BLaER1 treated with 17β-estradiol and CSF1 and Interleukin-3, amounts not matched to agents 10 nM and 100 nM (cell line): ENCODE data around the gene B3GNT9.

Experiments
- H3K27ac ChIP-seq, 11 experiments: shearing (Covaris generic); formaldehyde crosslinking; 2 replicates each; pipeline ENCODE4 v1.8.1; 2022
- H3K27me3 ChIP-seq, 11 experiments: shearing (Covaris generic); formaldehyde crosslinking; 2 replicates each; pipeline ENCODE4 v1.8.1; 2022
- H3K36me3 ChIP-seq, 11 experiments: shearing (Covaris generic); formaldehyde crosslinking; 2 replicates each; pipeline ENCODE4 v1.8.1; 2022
- H3K4me1 ChIP-seq, 10 experiments: shearing (Covaris generic); formaldehyde crosslinking; 2 replicates each; pipeline ENCODE4 v1.8.1; 2022
- H3K4me2 ChIP-seq, 11 experiments: shearing (Covaris generic); formaldehyde crosslinking; 2 replicates each; pipeline ENCODE4 v1.8.1; 2022
- H3K4me3 ChIP-seq, 10 experiments: shearing (Covaris generic); formaldehyde crosslinking; 2 replicates each; pipeline ENCODE4 v1.8.1; 2022
- H3K9ac ChIP-seq, 11 experiments: shearing (Covaris generic); formaldehyde crosslinking; 2 replicates each; pipeline ENCODE4 v1.8.1; 2022
- H3K9me3 ChIP-seq, 11 experiments: shearing (Covaris generic); formaldehyde crosslinking; replicated peaks in 1 of 11; 2 replicates each; pipeline ENCODE4 v1.8.1; 2022
- H4K20me1 ChIP-seq, 11 experiments: shearing (Covaris generic); formaldehyde crosslinking; 2 replicates each; pipeline ENCODE4 v1.8.1; 2022
- Cebpa-rat ChIP-seq, 11 experiments: shearing (Covaris generic); IDR thresholded peaks; 2 replicates each; pipeline ENCODE4 v1.8.1; 2022

Gene B3GNT9

GRCh38 chr16:67148221-67148620 lies 2.6 kb downstream of the B3GNT9 start:
- Histone ChIP-seq H3K4me2 (no peak overlapping the region), H3K27ac (no peak overlapping the region), H3K9ac (no peak overlapping the region), H3K27me3 (peaks cover 29 to 45% (median 41%) of the 10 kb centered on the region in 11 experiments), H4K20me1 (peaks cover 35 to 95% (median 58%) of the 10 kb centered on the region in 11 experiments), H3K4me1 (peaks cover 10 to 15% (median 14%) of the 10 kb centered on the region in 10 experiments; a peak in 19 of 20 replicates), H3K9me3 (peaks cover 0 to 12% (median 0%) of the 10 kb centered on the region in 11 experiments; a peak in 4 of 22 replicates), H3K36me3 (peaks cover 64 to 70% (median 68%) of the 10 kb centered on the region in 11 experiments), H3K4me3 (no peak overlapping the region)
- no peak for TF ChIP-seq Cebpa-rat (IDR thresholded peaks at IDR 0.05)

GRCh38 chr16:67147437-67148140 lies 3.2 kb downstream of the B3GNT9 start:
- TF ChIP-seq Cebpa-rat (IDR thresholded peaks at IDR 0.05) = no peak
- Histone ChIP-seq H3K4me1 (peaks cover 10 to 15% (median 14%) of the 10 kb centered on the region in 10 experiments; a peak in 19 of 20 replicates), H3K27me3 (peaks cover 29 to 40% (median 37%) of the 10 kb centered on the region in 11 experiments), H3K9ac (no peak overlapping the region), H4K20me1 (peaks cover 29 to 95% (median 53%) of the 10 kb centered on the region in 11 experiments), H3K9me3 (peaks cover 0 to 12% (median 0%) of the 10 kb centered on the region in 11 experiments; a peak in 4 of 22 replicates), H3K4me2 (no peak overlapping the region), H3K36me3 (peaks cover 70 to 77% (median 74%) of the 10 kb centered on the region in 11 experiments), H3K4me3 (no peak overlapping the region), H3K27ac (no peak overlapping the region)

GRCh38 chr16:67146523-67147357 lies 4.1 kb downstream of the B3GNT9 start:
- Histone ChIP-seq H3K4me3 (no peak overlapping the region), H4K20me1 (peaks cover 26 to 95% (median 55%) of the 10 kb centered on the region in 11 experiments), H3K9ac (no peak overlapping the region), H3K27ac (no peak overlapping the region), H3K4me1 (peaks cover 10 to 15% (median 14%) of the 10 kb centered on the region in 10 experiments; a peak in 19 of 20 replicates), H3K27me3 (peaks cover 25 to 32% (median 29%) of the 10 kb centered on the region in 11 experiments), H3K9me3 (peaks cover 0 to 12% (median 0%) of the 10 kb centered on the region in 11 experiments; a peak in 4 of 22 replicates), H3K4me2 (no peak overlapping the region), H3K36me3 (peaks cover 79 to 85% (median 83%) of the 10 kb centered on the region in 11 experiments)
- no peak for TF ChIP-seq Cebpa-rat (IDR thresholded peaks at IDR 0.05)

DNA sequence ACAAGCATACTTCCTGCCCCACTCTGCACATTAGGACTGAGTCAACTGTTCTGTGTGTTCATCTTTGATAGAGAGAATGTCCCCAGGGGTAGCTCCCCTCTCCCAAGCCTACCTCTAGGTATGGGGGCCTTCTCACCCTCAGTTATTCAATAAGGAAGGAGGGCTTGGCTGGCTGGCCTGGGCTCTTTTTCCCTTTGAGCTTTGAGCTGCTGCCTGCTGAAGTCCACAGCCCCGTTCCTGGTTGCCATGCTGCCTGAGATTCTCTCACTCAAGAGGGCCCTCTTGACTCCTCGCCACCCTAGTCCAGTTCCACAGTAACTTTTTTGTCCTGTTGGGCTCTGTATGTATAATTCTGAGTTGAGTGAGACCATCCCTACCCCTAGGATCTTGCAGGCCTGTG lies 5.1 kb downstream of the B3GNT9 start:
- Histone ChIP-seq H3K36me3 (peaks cover 89 to 95% (median 93%) of the 10 kb centered on the region in 11 experiments), H3K9ac (peak overlapping the region in 1 of 11 experiments; percentile 1; a peak in 1 of 22 replicates), H3K4me2 (no peak overlapping the region), H3K27me3 (peaks cover 15 to 22% (median 19%) of the 10 kb centered on the region in 11 experiments), H3K4me3 (no peak overlapping the region), H4K20me1 (peaks cover 20 to 91% (median 46%) of the 10 kb centered on the region in 11 experiments), H3K9me3 (peaks cover 0 to 12% (median 0%) of the 10 kb centered on the region in 11 experiments; a peak in 4 of 22 replicates), H3K27ac (no peak overlapping the region), H3K4me1 (peaks cover 7 to 12% (median 9%) of the 10 kb centered on the region in 10 experiments; a peak in 19 of 20 replicates)
- TF ChIP-seq Cebpa-rat (IDR thresholded peaks at IDR 0.05) = no peak

- H4K20me1 ChIP-seq = peaks cover 12 to 83% (median 38%) of the 10 kb centered on the region in 11 experiments; a peak in 20 of 22 replicates
- no peak overlapping the region for H3K27ac ChIP-seq
- H3K4me2 ChIP-seq = no peak overlapping the region
- H3K27me3 ChIP-seq = peaks cover 7 to 14% (median 11%) of the 10 kb centered on the region in 11 experiments
- peaks cover 0 to 9% (median 0%) of the 10 kb centered on the region in 11 experiments; a peak in 4 of 22 replicates for H3K9me3 ChIP-seq
- peaks cover 97 to 100% (median 100%) of the 10 kb centered on the region in 11 experiments for H3K36me3 ChIP-seq
- H3K4me1 ChIP-seq = peaks cover 0 to 4% (median under 1%) of the 10 kb centered on the region in 10 experiments; a peak in 11 of 20 replicates
- no peak for TF ChIP-seq Cebpa-rat (IDR thresholded peaks at IDR 0.05)
- no peak overlapping the region for H3K4me3 ChIP-seq
- H3K9ac ChIP-seq = no peak overlapping the region
These were observed 5.9 kb downstream of the B3GNT9 start for GRCh38 chr16:67144943-67145342.

GRCh38 chr16:67142342-67142741 lies 8.5 kb downstream of the B3GNT9 start:
- peaks cover 0 to 80% (median 16%) of the 10 kb centered on the region in 11 experiments; a peak in 18 of 22 replicates for H4K20me1 ChIP-seq
- H3K36me3 ChIP-seq = peaks cover 99 to 100% (median 100%) of the 10 kb centered on the region in 11 experiments
- no peaks in the 10 kb centered on the region for H3K27me3 ChIP-seq
- H3K9ac ChIP-seq = no peak overlapping the region
- H3K4me2 ChIP-seq = no peak overlapping the region
- H3K9me3 ChIP-seq = no peaks in the 10 kb centered on the region
- TF ChIP-seq Cebpa-rat (IDR thresholded peaks at IDR 0.05) = no peak
- H3K4me3 ChIP-seq = no peak overlapping the region
- no peaks in the 10 kb centered on the region for H3K4me1 ChIP-seq
- H3K27ac ChIP-seq = no peak overlapping the region

- no peak for TF ChIP-seq Cebpa-rat (IDR thresholded peaks at IDR 0.05)
- Histone ChIP-seq H3K9me3 (no peaks in the 10 kb centered on the region), H3K27ac (no peak overlapping the region), H3K4me2 (no peak overlapping the region), H3K9ac (no peak overlapping the region), H3K4me3 (no peak overlapping the region), H3K27me3 (no peaks in the 10 kb centered on the region), H3K4me1 (no peaks in the 10 kb centered on the region), H4K20me1 (peaks cover 0 to 72% (median 13%) of the 10 kb centered on the region in 11 experiments; a peak in 15 of 22 replicates), H3K36me3 (peaks cover 99 to 100% (median 100%) of the 10 kb centered on the region in 11 experiments)
These were observed 9.4 kb downstream of the B3GNT9 start for GRCh38 chr16:67141391-67141790.

DNA sequence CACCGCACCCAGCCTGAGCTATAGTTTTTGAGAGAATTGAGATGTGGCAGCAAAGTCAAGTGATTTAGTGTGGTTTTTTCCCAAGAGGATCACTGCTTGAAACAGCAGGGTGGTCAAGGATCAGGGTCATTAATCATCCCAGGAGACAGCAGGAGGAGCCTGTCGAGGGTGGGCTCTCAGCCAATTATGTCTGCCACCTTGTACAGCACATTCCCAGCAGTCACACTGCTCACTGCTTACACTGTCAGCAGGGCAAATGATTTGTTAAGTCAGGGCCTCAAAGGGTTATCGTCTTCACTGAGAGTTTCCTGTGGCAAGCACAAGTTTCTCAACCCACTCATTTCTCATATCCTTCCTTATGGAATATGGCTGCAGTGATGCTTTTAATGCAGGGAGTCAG lies 13.2 kb downstream of the B3GNT9 start:
- no peak overlapping the region for H3K4me3 ChIP-seq
- H3K9me3 ChIP-seq = no peaks in the 10 kb centered on the region
- no peaks in the 10 kb centered on the region for H3K27me3 ChIP-seq
- no peaks in the 10 kb centered on the region for H3K4me1 ChIP-seq
- no peak for TF ChIP-seq Cebpa-rat (IDR thresholded peaks at IDR 0.05)
- peaks cover 97 to 100% (median 100%) of the 10 kb centered on the region in 11 experiments for H3K36me3 ChIP-seq
- no peak overlapping the region for H3K4me2 ChIP-seq
- no peak overlapping the region for H3K9ac ChIP-seq
- no peak overlapping the region for H3K27ac ChIP-seq
- peaks cover 0 to 48% (median 0%) of the 10 kb centered on the region in 11 experiments; a peak in 11 of 22 replicates for H4K20me1 ChIP-seq
